Endothelial cell of hepatic sinusoid (primary cell): ENCODE measurements around the gene ISCA2.

ENCODE experiments used
- in situ Hi-C: cut with HindIII; loops from 2 replicates; pipeline ENCODE4 v1.10.0; 2017; ENCODE audit warnings: low sequenced_read_pairs

The ISCA2 gene

GRCh38 chr14:74507840-74508239, 14.3 kb downstream of the ISCA2 start:
- in situ Hi-C loops: no loop called here

GRCh38 chr14:74508292-74508731, 14.7 kb downstream of the ISCA2 start:
- in situ Hi-C loops: no loop called here

- in situ Hi-C loops: no loop called here
These were observed 15.4 kb downstream of the ISCA2 start for GRCh38 chr14:74508844-74509428.

- in situ Hi-C loops: loop anchor here (5.0 kb wide), 1 partner anchor 53 kb away; no protein-coding TSS in a partner anchor
These were observed 16.1 kb downstream of the ISCA2 start for GRCh38 chr14:74509587-74510222.

- in situ Hi-C loops: loop anchor here (5.0 kb wide), 1 partner anchor 52 kb away; no protein-coding TSS in a partner anchor
These were observed 16.8 kb downstream of the ISCA2 start for GRCh38 chr14:74510223-74510931.

- in situ Hi-C loops: loop anchor here (5.0 kb wide), 1 partner anchor 51 kb away; no protein-coding TSS in a partner anchor
These were observed 17.4 kb downstream of the ISCA2 start for GRCh38 chr14:74510959-74511409.

GRCh38 chr14:74511966-74512830, 18.6 kb downstream of the ISCA2 start:
- in situ Hi-C loops: loop anchor here (5.0 kb wide), 1 partner anchor 50 kb away; no protein-coding TSS in a partner anchor

- in situ Hi-C loops: loop anchor here (5.0 kb wide), 1 partner anchor 48 kb away; no protein-coding TSS in a partner anchor
These were observed 20.9 kb downstream of the ISCA2 start for GRCh38 chr14:74514471-74514941.

GRCh38 chr14:74515891-74516412, 22.4 kb downstream of the ISCA2 start:
- in situ Hi-C loops: no loop called here

GRCh38 chr14:74516451-74517160, 23.0 kb downstream of the ISCA2 start:
- in situ Hi-C loops: no loop called here

GRCh38 chr14:74517731-74518130, 24.2 kb downstream of the ISCA2 start:
- in situ Hi-C loops: no loop called here

- in situ Hi-C loops: no loop called here
These were observed 24.7 kb downstream of the ISCA2 start for GRCh38 chr14:74518221-74518620.

GRCh38 chr14:74519316-74520074, 25.9 kb downstream of the ISCA2 start:
- in situ Hi-C loops: no loop called here

- in situ Hi-C loops: no loop called here
These were observed 28.2 kb downstream of the ISCA2 start for GRCh38 chr14:74521756-74522155.

- in situ Hi-C loops: no loop called here
These were observed 29.2 kb downstream of the ISCA2 start for GRCh38 chr14:74522740-74523139.

GRCh38 chr14:74524076-74524811, 30.7 kb downstream of the ISCA2 start:
- in situ Hi-C loops: no loop called here

- in situ Hi-C loops: no loop called here
These were observed 31.2 kb downstream of the ISCA2 start for GRCh38 chr14:74524812-74525135.

GRCh38 chr14:74525361-74525851, 31.8 kb downstream of the ISCA2 start:
- in situ Hi-C loops: no loop called here
